T-cell (primary cell): Measurements from ENCODE around the gene TJP3. TPM values are rescaled to one million over a fixed set of nuclear protein-coding genes. Genes with fewer than 3 reads are reported as not detected.
"Not testable (repeated sequence)": the region's sequence is repeated elsewhere in the genome, so short reads cannot be mapped to it uniquely, and the experiment has no call there.

Source experiments
- ATAC-seq, 4 experiments: fragments of 200-7000 bp in 3 of 4; fragments of 150-1000 bp in 1 of 4; cut with Tn5 transposase; replicated peaks in 1 of 4; 1 replicate in 3 of 4; 2 replicates in 1 of 4; pipeline ENCODE4 v1.10.0; 2021; ENCODE audit warnings: moderate library complexity in 3 of 4, mild to moderate bottlenecking in 2 of 4, moderate number of reproducible peaks in 1 of 4
- CTCF ChIA-PET, 2 donors: fragments of 300-600 bp; sonication (Branson Sonifier 250); formaldehyde crosslinking; loops; one replicate each; lab custom pipeline; 2022; ENCODE audit warnings: antibody characterized with exemption in 2 of 2; lab: Charles Lee
- POLR2A ChIA-PET, 2 donors: fragments of 300-600 bp; sonication (Branson Sonifier 250); formaldehyde crosslinking; loops; one replicate each; lab custom pipeline; 2022; ENCODE audit warnings: antibody characterized with exemption in 2 of 2; lab: Charles Lee
- DNase-seq, 35 experiments: peaks; one replicate each; pipeline versions ENCODE4 v3.0.0 to v3.0.0-alpha.2; 2013 to 2023
- H3K27ac ChIP-seq: one replicate; pipeline ENCODE4 v1.5.1; 2013; ENCODE audit warnings: low read length
- H3K27me3 ChIP-seq, 2 experiments: replicated peaks in 1 of 2; 1 replicate in 1 of 2; 2 replicates in 1 of 2; pipeline versions ENCODE4 v1.6.1 to v1.7.0; 2013; ENCODE audit warnings: low read length in 1 of 2, mixed read lengths in 1 of 2; ENCODE audit not compliant: control insufficient read depth in 2 of 2, insufficient read depth in 2 of 2; ENCODE audit errors: extremely low read depth in 1 of 2
- H3K36me3 ChIP-seq, 2 donors: 1 replicate in 1 of 2; 2 replicates in 1 of 2; pipeline versions ENCODE4 v1.6.1 to v1.7.0; 2013; ENCODE audit warnings: low read length in 1 of 2; ENCODE audit not compliant: control insufficient read depth in 2 of 2, insufficient read depth in 1 of 2; ENCODE audit errors: extremely low read depth in 1 of 2
- H3K4me1 ChIP-seq, 2 experiments: 1 replicate in 1 of 2; 2 replicates in 1 of 2; pipeline versions ENCODE4 v1.6.1 to v1.7.0; 2013; ENCODE audit warnings: low read length in 2 of 2, mixed read lengths in 1 of 2; ENCODE audit not compliant: insufficient read depth in 2 of 2, control insufficient read depth in 1 of 2; ENCODE audit errors: extremely low read depth in 1 of 2
- H3K4me3 ChIP-seq, 2 donors: 1 replicate in 1 of 2; 2 replicates in 1 of 2; pipeline versions ENCODE4 v1.5.1 to v1.7.0; 2013; ENCODE audit warnings: mild to moderate bottlenecking in 2 of 2, low read length in 1 of 2, moderate library complexity in 1 of 2; ENCODE audit not compliant: control insufficient read depth in 1 of 2; ENCODE audit errors: extremely low read depth in 1 of 2
- H3K9me3 ChIP-seq: 2 replicates; pipeline ENCODE4 v1.7.0; 2013
- H3K27ac Mint-ChIP-seq, 2 donors: one replicate each; pipeline ENCODE4 v1.8.0; 2020 to 2021; ENCODE audit warnings: mild to moderate bottlenecking in 2 of 2, mixed read lengths in 2 of 2
- H3K27me3 Mint-ChIP-seq, 2 donors: one replicate each; pipeline ENCODE4 v1.8.0; 2021 to 2022; ENCODE audit warnings: mixed read lengths in 2 of 2
- H3K36me3 Mint-ChIP-seq: one replicate; pipeline ENCODE4 v1.8.0; 2021; ENCODE audit warnings: mixed read lengths
- H3K4me1 Mint-ChIP-seq, 3 donors: one replicate each; pipeline ENCODE4 v1.8.0; 2020 to 2022; ENCODE audit warnings: mixed read lengths in 3 of 3, mild to moderate bottlenecking in 1 of 3
- H3K4me3 Mint-ChIP-seq, 3 donors: one replicate each; pipeline ENCODE4 v1.8.0; 2020 to 2022; ENCODE audit warnings: mild to moderate bottlenecking in 3 of 3, mixed read lengths in 3 of 3, moderate library complexity in 3 of 3
- H3K9me3 Mint-ChIP-seq, 3 donors: one replicate each; pipeline ENCODE4 v1.8.0; 2020 to 2022; ENCODE audit warnings: mixed read lengths in 3 of 3
- WGBS: methylation state at CpG from one replicate; pipeline ENCODE4 v1.1.5; 2013; ENCODE audit warnings: missing lambda C conversion rate; ENCODE audit not compliant: insufficient coverage; 5-methylcytosine and 5-hydroxymethylcytosine counted together
- total RNA-seq, 35 experiments: library from RNA in 6 of 35; stranded (reverse) in 6 of 35; fragments of 120-200 nt in 1 of 35; gene quantifications; one replicate each; pipeline versions ENCODE4 v1.2.1 to v1.2.4 and lab custom pipeline; 2013 to 2026

TJP3 gene
- total RNA-seq, 5 donors from 2014 or later (not counting 1 experiment from before 2014, with no cell fraction given), result 12.6 to 28.9 (median 19.4) TPM

- POLR2A ChIA-PET, result no interaction called here
- Mint-ChIP-seq H3K27ac (no peak overlapping the region), H3K4me1 (peaks cover 6 to 8% (median 6%) of the 10 kb centered on the region in 3 donors), H3K4me3 (no peak overlapping the region), H3K9me3 (no peaks in the 10 kb centered on the region), H3K36me3 (peaks cover 26% of the 10 kb centered on the region), H3K27me3 (no peaks in the 10 kb centered on the region)
- peaks cover 0 to 8% of the 10 kb centered on the region in 2 experiments for H3K4me1 ChIP-seq
- no peak for ATAC-seq
- H3K4me3 ChIP-seq, result no peak overlapping the region
- no peak for DNase-seq
- CTCF ChIA-PET, result no interaction called here
- no peaks in the 10 kb centered on the region for H3K27me3 ChIP-seq
- peaks cover 21 to 36% of the 10 kb centered on the region in 2 donors for H3K36me3 ChIP-seq
- H3K27ac ChIP-seq, result no peak overlapping the region
- H3K9me3 ChIP-seq, result no peaks in the 10 kb centered on the region
- WGBS, result 94% methylated on average over 29 of the region's 34 CpGs
Measured at GRCh38 chr19:3661284-3662238, 46.6 kb upstream of the TJP3 start.

- CTCF ChIA-PET, result no interaction called here
- H3K27ac Mint-ChIP-seq, result no peak overlapping the region
- peaks cover 10 to 27% of the 10 kb centered on the region in 2 donors for H3K36me3 ChIP-seq
Measured at GRCh38 chr19:3663838-3664237, 44.3 kb upstream of the TJP3 start.

GRCh38 chr19:3664879-3665642 lies 43.1 kb upstream of the TJP3 start:
- DNase-seq (no peak), ATAC-seq (no peak)
- Histone ChIP-seq H3K4me1 (peaks cover 0 to 8% of the 10 kb centered on the region in 2 experiments), H3K4me3 (no peak overlapping the region), H3K9me3 (no peaks in the 10 kb centered on the region), H3K27me3 (no peaks in the 10 kb centered on the region), H3K36me3 (peaks cover 10 to 27% of the 10 kb centered on the region in 2 donors), H3K27ac (no peak overlapping the region)
- CTCF ChIA-PET, result no interaction called here
- POLR2A ChIA-PET, result no interaction called here
- Mint-ChIP-seq H3K27me3 (no peaks in the 10 kb centered on the region), H3K4me1 (peaks cover 6 to 14% (median 7%) of the 10 kb centered on the region in 3 donors), H3K4me3 (no peak overlapping the region), H3K9me3 (no peaks in the 10 kb centered on the region), H3K36me3 (peaks cover 16% of the 10 kb centered on the region), H3K27ac (no peak overlapping the region)
- WGBS, result 96% methylated on average over 10 of the region's 19 CpGs

More at GRCh38 chr19:3663838-3664237, 44.3 kb upstream of the TJP3 start:
- Histone ChIP-seq H3K4me3 (no peak overlapping the region), H3K27me3 (no peaks in the 10 kb centered on the region), H3K9me3 (no peaks in the 10 kb centered on the region), H3K4me1 (peaks cover 0 to 8% of the 10 kb centered on the region in 2 experiments), H3K27ac (no peak overlapping the region)
- 97% methylated on average over 16 of the region's 18 CpGs for WGBS
- peaks cover 6 to 8% (median 6%) of the 10 kb centered on the region in 3 donors for H3K4me1 Mint-ChIP-seq
- H3K36me3 Mint-ChIP-seq, result peaks cover 18% of the 10 kb centered on the region
- no peaks in the 10 kb centered on the region for H3K27me3 Mint-ChIP-seq
- ATAC-seq (no peak), DNase-seq (no peak)
- POLR2A ChIA-PET, result no interaction called here
- no peaks in the 10 kb centered on the region for H3K9me3 Mint-ChIP-seq
- H3K4me3 Mint-ChIP-seq, result no peak overlapping the region

- no peak overlapping the region for H3K27ac ChIP-seq
- WGBS, result 66% methylated on average over 24 of the region's 40 CpGs
- Mint-ChIP-seq H3K27me3 (no peaks in the 10 kb centered on the region), H3K36me3 (peaks cover 12% of the 10 kb centered on the region), H3K27ac (no peak overlapping the region), H3K4me3 (no peak overlapping the region), H3K4me1 (peaks cover 10 to 17% (median 11%) of the 10 kb centered on the region in 3 donors), H3K9me3 (no peaks in the 10 kb centered on the region)
- no peaks in the 10 kb centered on the region for H3K27me3 ChIP-seq
- POLR2A ChIA-PET, result no interaction called here
- no peaks in the 10 kb centered on the region for H3K9me3 ChIP-seq
- DNase-seq, result peak; percentile 18 to 84 (median 70)
- H3K4me1 ChIP-seq, result peaks cover 0 to 16% of the 10 kb centered on the region in 2 experiments
- peaks cover 10 to 22% of the 10 kb centered on the region in 2 donors for H3K36me3 ChIP-seq
- CTCF ChIA-PET, result interaction anchor here in 1 of 2 donors (0.7 kb wide), 1 partner anchor 157 kb away, joined by 3 read pairs; no protein-coding TSS in a partner anchor
- peak; percentile 86 to 94 (median 90) for ATAC-seq
- no peak overlapping the region for H3K4me3 ChIP-seq
Measured at GRCh38 chr19:3665681-3666544, 42.3 kb upstream of the TJP3 start.

GRCh38 chr19:3666545-3666856 lies 41.7 kb upstream of the TJP3 start:
- H3K27ac Mint-ChIP-seq, result not testable (repeated sequence)
- H3K36me3 ChIP-seq, result peaks cover 10 to 16% of the 10 kb centered on the region in 2 donors

More at GRCh38 chr19:3666545-3666856, 41.7 kb upstream of the TJP3 start:
- WGBS, result 90% methylated on average over 14 of the region's 14 CpGs
- CTCF ChIA-PET, result interaction anchor here in 1 of 2 donors (0.7 kb wide), 1 partner anchor 156 kb away, joined by 3 read pairs; no protein-coding TSS in a partner anchor
- ATAC-seq, POLR2A ChIA-PET, H3K27ac ChIP-seq, H3K27me3 Mint-ChIP-seq, H3K4me3 ChIP-seq, H3K27me3 ChIP-seq, DNase-seq, H3K9me3 Mint-ChIP-seq, H3K9me3 ChIP-seq, H3K36me3 Mint-ChIP-seq, H3K4me3 Mint-ChIP-seq: not testable (repeated sequence)
- H3K4me1 ChIP-seq, result peaks cover 3 to 22% of the 10 kb centered on the region in 2 experiments
- peaks cover 11 to 21% (median 16%) of the 10 kb centered on the region in 3 donors for H3K4me1 Mint-ChIP-seq
